Mesothelial cell of epicardium (in vitro differentiated cells): Measurements from ENCODE around the gene ABCA6. TPM values are rescaled to one million over a fixed set of nuclear protein-coding genes. Genes with fewer than 3 reads are reported as not detected.

Experiments used
- DNase-seq, 2 experiments: peaks; one replicate each; pipeline ENCODE4 v3.0.0; 2021; ENCODE audit warnings: low spot score in 2 of 2; ENCODE audit not compliant: unreplicated experiment in 2 of 2
- H3K27ac Mint-ChIP-seq: 2 replicates; pipeline ENCODE4 v1.8.0; 2021; ENCODE audit warnings: mixed read lengths
- H3K27me3 Mint-ChIP-seq: 2 replicates; pipeline ENCODE4 v1.8.0; 2021; ENCODE audit warnings: low read depth, mixed read lengths
- H3K36me3 Mint-ChIP-seq: 2 replicates; pipeline ENCODE4 v1.8.0; 2021; ENCODE audit warnings: mixed read lengths
- H3K4me1 Mint-ChIP-seq: 2 replicates; pipeline ENCODE4 v1.8.0; 2021; ENCODE audit warnings: mixed read lengths
- H3K4me3 Mint-ChIP-seq: 2 replicates; pipeline ENCODE4 v1.8.0; 2021; ENCODE audit warnings: mild to moderate bottlenecking, moderate library complexity, mixed read lengths
- H3K9me3 Mint-ChIP-seq: 2 replicates; pipeline ENCODE4 v1.8.0; 2021; ENCODE audit warnings: mixed read lengths
- CTCF ChIP-seq: fragments of 200-600 bp; sonication (generic); IDR thresholded peaks from one replicate; pipeline ENCODE4 v1.5.0; 2021; ENCODE audit warnings: antibody characterized with exemption; ENCODE audit not compliant: unreplicated experiment
- total RNA-seq: library from RNA; stranded (reverse); gene quantifications from 3 replicates; pipeline ENCODE4 v1.2.1, GENCODE V29; 2021

ABCA6 gene
- total RNA-seq, 1 donor from 2014 or later, result 0.42 TPM

GRCh38 chr17:69142175-69142802 lies 594 bp upstream of the ABCA6 start:
- H3K4me3 Mint-ChIP-seq, result no peak overlapping the region
- no peak for DNase-seq
- peaks cover 8% of the 10 kb centered on the region for H3K4me1 Mint-ChIP-seq
- peak overlapping the region; percentile 16 for H3K27ac Mint-ChIP-seq
- no peak for TF ChIP-seq CTCF
- H3K36me3 Mint-ChIP-seq, result no peaks in the 10 kb centered on the region
- H3K27me3 Mint-ChIP-seq, result peaks cover 33% of the 10 kb centered on the region
- peaks cover 2% of the 10 kb centered on the region for H3K9me3 Mint-ChIP-seq

- no peak for TF ChIP-seq CTCF
- no peak overlapping the region for H3K27ac Mint-ChIP-seq
- H3K27me3 Mint-ChIP-seq, result peaks cover 18% of the 10 kb centered on the region
- DNase-seq, result no peak
- H3K36me3 Mint-ChIP-seq, result no peaks in the 10 kb centered on the region
- H3K4me1 Mint-ChIP-seq, result no peaks in the 10 kb centered on the region
- peaks cover 30% of the 10 kb centered on the region for H3K9me3 Mint-ChIP-seq
- no peak overlapping the region for H3K4me3 Mint-ChIP-seq
Observed at GRCh38 chr17:69134112-69134511, 7.6 kb downstream of the ABCA6 start.

GRCh38 chr17:69130627-69131296 lies 10.9 kb downstream of the ABCA6 start:
- Mint-ChIP-seq H3K36me3 (no peaks in the 10 kb centered on the region), H3K9me3 (peaks cover 18% of the 10 kb centered on the region), H3K4me3 (no peak overlapping the region), H3K27ac (no peak overlapping the region), H3K4me1 (no peaks in the 10 kb centered on the region), H3K27me3 (peaks cover 41% of the 10 kb centered on the region)
- TF ChIP-seq CTCF, result no peak
- no peak for DNase-seq

- Mint-ChIP-seq H3K36me3 (no peaks in the 10 kb centered on the region), H3K4me3 (no peak overlapping the region), H3K9me3 (no peaks in the 10 kb centered on the region), H3K27ac (no peak overlapping the region), H3K4me1 (no peaks in the 10 kb centered on the region), H3K27me3 (peaks cover 58% of the 10 kb centered on the region)
- TF ChIP-seq CTCF, result no peak
- DNase-seq, result no peak
Observed at GRCh38 chr17:69123626-69124025, 18.1 kb downstream of the ABCA6 start.

GRCh38 chr17:69122065-69122464 lies 19.6 kb downstream of the ABCA6 start:
- Mint-ChIP-seq H3K4me3 (no peak overlapping the region), H3K36me3 (no peaks in the 10 kb centered on the region), H3K4me1 (no peaks in the 10 kb centered on the region), H3K27me3 (peaks cover 54% of the 10 kb centered on the region), H3K27ac (no peak overlapping the region), H3K9me3 (no peaks in the 10 kb centered on the region)
- no peak for TF ChIP-seq CTCF
- DNase-seq, result no peak
